ENCODE data around the gene USH2A. TPM values are rescaled to one million over a fixed set of nuclear protein-coding genes. Genes with fewer than 3 reads are reported as not detected.

The USH2A gene
- total RNA-seq, 4 donors from 2014 or later = 0.03 to 0.25 TPM; not detected in 2

DNA sequence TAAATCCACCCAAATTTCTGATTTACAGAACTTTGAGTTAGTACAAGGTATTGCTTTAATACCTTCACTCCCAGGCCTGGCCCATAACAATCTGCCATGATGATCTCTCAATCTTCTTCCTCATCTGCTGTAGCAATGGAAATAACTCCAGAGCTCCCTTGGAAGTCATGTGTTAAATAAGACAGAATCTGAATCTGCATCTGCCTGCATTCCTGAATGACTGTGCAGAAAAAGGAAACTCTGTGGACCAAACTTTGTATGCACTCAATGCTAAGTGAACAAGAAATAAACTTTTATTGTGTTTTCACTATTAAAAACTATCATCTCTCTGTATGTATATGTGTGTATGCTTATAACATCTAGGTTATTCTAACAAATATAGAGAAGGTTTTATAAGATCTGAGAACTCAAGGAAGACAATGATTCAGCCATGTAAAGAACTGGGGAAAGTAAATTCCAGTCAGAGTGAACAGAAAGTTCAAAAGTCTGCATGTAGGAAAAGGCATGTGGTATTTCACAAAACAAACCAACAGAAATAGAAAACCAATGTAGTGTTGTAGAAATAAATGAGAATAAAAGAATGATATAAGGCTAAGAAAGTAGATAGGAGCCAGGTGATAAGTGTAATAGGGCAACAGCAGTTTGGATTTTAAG is 390.2 kb downstream of the USH2A start:
- TF ChIP-seq, protein P1, sequence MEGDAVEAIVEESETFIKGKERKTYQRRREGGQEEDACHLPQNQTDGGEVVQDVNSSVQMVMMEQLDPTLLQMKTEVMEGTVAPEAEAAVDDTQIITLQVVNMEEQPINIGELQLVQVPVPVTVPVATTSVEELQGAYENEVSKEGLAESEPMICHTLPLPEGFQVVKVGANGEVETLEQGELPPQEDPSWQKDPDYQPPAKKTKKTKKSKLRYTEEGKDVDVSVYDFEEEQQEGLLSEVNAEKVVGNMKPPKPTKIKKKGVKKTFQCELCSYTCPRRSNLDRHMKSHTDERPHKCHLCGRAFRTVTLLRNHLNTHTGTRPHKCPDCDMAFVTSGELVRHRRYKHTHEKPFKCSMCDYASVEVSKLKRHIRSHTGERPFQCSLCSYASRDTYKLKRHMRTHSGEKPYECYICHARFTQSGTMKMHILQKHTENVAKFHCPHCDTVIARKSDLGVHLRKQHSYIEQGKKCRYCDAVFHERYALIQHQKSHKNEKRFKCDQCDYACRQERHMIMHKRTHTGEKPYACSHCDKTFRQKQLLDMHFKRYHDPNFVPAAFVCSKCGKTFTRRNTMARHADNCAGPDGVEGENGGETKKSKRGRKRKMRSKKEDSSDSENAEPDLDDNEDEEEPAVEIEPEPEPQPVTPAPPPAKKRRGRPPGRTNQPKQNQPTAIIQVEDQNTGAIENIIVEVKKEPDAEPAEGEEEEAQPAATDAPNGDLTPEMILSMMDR (IDR thresholded peaks at IDR 0.05) = no peak
- TF ChIP-seq POLR2A (IDR thresholded peaks at IDR 0.05) = no peak
- DNase-seq (ENCODE audit: low spot score in 2 of 2) = no peak
- no peak overlapping the region for H3K4me3 ChIP-seq (ENCODE audit: low read depth, poor library complexity, severe bottlenecking)
- intact Hi-C loops (cut with DNase I; ENCODE audit: low total_unique reads) = no loop called here

DNA sequence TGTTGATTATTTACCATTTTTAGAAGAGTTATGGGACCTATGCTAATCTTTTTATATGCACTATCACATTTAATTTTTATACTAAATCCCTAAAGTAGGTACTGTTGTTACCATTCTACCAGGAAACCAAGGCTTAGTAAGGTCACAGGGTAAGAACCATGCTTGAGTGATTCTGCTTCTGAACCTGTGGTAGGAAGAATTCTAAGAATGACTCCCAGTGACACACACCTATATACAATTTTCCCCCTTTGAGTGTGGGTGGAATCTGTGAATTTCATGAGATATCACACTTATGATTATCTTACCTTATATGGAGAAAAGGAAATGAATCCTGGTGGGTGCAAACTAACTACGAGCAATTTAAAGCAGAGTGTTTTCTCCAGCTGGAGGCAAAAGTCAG is 391.0 kb downstream of the USH2A start:
- intact Hi-C loops (cut with DNase I; ENCODE audit: low total_unique reads) = no loop called here
- WGBS, 2 donors = 67 to 81% methylated on average over 1 of the region's 1 CpG
- DNase-seq (ENCODE audit: low spot score in 2 of 2) = no peak
- TF ChIP-seq, protein P1 (IDR thresholded peaks at IDR 0.05) = no peak
- TF ChIP-seq POLR2A (IDR thresholded peaks at IDR 0.05) = no peak
- no peak overlapping the region for H3K4me3 ChIP-seq (ENCODE audit: low read depth, poor library complexity, severe bottlenecking)

DNA sequence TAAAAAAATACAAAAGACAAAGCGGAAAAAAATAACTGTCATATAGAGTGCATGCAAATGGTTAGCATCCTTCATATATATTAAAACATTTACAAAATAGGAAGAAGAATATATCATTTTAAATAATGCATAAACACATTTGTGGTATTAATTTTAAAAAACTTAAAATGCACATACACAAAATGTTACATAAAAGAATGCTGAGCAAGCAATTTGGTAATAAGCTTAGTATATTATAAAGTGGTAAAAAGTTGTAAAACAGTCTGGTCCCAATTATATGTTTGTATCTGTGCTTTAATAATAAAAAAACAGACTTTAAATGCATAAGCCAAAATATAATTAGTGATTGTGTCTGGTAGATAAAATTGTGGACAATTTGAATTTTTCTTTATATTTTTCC is 394.6 kb downstream of the USH2A start:
- 94 to 95% methylated on average over 1 of the region's 1 CpG for WGBS, 2 donors
- no peak overlapping the region for H3K4me3 ChIP-seq (ENCODE audit: low read depth, poor library complexity, severe bottlenecking)
- DNase-seq (ENCODE audit: low spot score in 2 of 2) = no peak
- TF ChIP-seq, protein P1 (IDR thresholded peaks at IDR 0.05) = no peak
- TF ChIP-seq POLR2A (IDR thresholded peaks at IDR 0.05) = no peak
- intact Hi-C loops (cut with DNase I; ENCODE audit: low total_unique reads) = no loop called here

DNA sequence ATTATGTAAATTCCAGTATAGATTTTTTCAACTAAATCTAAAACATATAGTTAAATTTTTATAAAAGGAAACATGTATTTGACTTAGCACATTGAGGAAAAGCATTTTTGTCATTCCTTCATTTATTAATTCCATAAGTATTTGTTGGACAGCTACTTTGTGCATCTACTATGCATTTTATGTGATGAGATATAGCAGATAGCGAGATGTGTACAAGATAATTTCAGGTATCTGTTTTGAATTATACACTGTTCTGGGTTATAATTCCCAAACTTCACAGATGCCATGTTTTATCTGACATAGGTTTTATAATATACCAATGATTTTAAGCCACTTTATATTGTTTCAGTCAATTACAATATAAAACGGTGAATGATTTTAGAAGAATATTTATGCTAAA is 398.7 kb downstream of the USH2A start:
- no peak for DNase-seq (ENCODE audit: low spot score in 2 of 2)
- 76 to 80% methylated on average over 2 of the region's 2 CpGs for WGBS, 2 donors
- intact Hi-C loops (cut with DNase I; ENCODE audit: low total_unique reads) = no loop called here
- TF ChIP-seq, protein P1 (IDR thresholded peaks at IDR 0.05) = no peak
- no peak for TF ChIP-seq POLR2A (IDR thresholded peaks at IDR 0.05)
- no peak overlapping the region for H3K4me3 ChIP-seq (ENCODE audit: low read depth, poor library complexity, severe bottlenecking)

DNA sequence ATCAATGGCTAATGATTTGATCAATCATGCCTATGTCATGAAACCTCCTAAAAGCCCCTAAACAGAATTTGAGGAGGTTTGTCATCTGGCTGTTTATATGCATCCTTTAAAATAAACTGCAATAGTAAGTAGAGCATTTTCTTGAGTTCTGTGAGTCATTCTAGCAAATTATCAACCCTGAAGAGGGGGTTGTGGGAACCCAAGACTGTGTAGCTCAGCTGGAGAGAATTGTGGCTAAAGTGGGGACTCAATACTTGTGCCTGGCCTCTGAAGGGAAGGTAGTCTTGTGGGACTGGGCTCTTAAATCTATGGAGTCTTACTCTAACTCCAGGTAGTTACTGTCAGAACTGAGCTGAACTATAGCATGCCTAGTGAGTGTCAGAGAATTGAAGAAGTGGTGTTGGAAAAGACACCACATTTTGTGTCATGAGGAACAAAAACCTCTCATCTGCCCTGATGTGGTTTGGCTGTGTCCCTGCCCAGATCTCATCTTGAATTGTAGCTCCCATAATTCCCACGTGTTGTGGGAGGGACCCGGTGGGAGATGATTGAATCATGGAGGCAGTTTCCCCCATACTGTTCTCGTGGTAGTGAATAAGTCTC is 402.4 kb downstream of the USH2A start:
- no peak overlapping the region for H3K4me3 ChIP-seq (ENCODE audit: low read depth, poor library complexity, severe bottlenecking)
- WGBS, 2 donors = 80 to 81% methylated on average over 3 of the region's 3 CpGs
- DNase-seq (ENCODE audit: low spot score in 2 of 2) = no peak
- intact Hi-C loops (cut with DNase I; ENCODE audit: low total_unique reads) = no loop called here
- TF ChIP-seq, protein P1 (IDR thresholded peaks at IDR 0.05) = no peak
- TF ChIP-seq POLR2A (IDR thresholded peaks at IDR 0.05) = no peak

DNA sequence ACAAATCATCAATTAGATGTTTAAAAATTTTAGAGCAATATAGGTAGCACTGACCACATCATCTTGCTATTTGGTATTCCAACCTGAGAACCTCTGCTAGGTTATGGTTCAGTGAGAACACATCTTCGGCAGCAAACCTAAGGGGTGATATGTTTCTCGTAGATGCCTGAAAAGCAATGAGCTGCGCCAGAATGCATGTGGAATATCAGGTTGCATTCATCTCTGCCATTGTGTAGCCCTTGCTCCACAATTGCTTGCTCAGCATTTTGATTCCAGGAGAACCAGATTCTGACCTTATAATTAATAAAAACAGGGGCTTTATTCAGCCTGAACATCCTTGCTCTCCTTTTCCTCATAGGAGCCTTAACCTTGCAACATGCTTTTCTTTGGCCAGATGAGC is 408.1 kb downstream of the USH2A start:
- no peak for DNase-seq (ENCODE audit: low spot score in 2 of 2)
- no peak for TF ChIP-seq POLR2A (IDR thresholded peaks at IDR 0.05)
- TF ChIP-seq, protein P1 (IDR thresholded peaks at IDR 0.05) = no peak
- WGBS, 2 donors = 80 to 94% methylated on average over 3 of the region's 3 CpGs
- H3K4me3 ChIP-seq (ENCODE audit: low read depth, poor library complexity, severe bottlenecking) = no peak overlapping the region
- intact Hi-C loops (cut with DNase I; ENCODE audit: low total_unique reads) = no loop called here

Measured in lower leg skin (tissue), 4 donors.